ENCODE measurements around the gene RPUSD3.

Gene RPUSD3

DNA sequence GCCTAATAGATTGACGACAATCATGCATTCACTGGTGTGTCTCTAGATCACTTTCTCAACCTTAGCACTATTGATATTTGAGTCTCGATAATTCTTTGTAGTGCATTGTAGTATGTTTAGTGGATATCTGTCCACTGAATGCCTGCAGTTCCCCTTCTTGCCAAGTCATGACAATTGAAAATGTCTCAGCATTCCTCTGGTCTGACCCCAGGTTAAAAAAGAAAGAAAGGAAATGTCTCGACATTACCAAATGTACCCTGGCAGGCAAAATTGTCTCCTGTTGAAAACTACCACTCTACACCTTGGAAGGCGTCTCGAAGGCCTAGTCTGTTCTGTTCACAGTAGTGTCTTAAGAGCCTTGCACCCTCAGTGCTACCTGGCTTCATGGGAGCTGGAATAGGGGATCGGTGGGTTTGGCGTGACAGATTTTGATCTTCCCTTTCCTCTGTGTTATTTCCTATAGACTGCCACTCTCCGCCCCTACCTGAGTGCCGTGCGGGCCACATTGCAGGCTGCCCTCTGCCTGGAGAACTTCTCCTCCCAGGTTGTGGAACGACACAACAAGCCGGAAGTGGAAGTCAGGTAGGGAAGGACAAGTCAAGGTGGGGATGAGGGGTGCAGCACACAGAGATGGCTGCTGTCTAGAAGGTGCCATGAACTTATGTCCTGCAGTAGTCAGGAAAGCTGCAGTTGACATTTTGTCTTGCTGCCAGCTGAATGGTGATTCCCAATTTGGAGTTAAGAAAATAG, 46.4 kb downstream of the RPUSD3 start:
- no peak for DNase-seq

DNA sequence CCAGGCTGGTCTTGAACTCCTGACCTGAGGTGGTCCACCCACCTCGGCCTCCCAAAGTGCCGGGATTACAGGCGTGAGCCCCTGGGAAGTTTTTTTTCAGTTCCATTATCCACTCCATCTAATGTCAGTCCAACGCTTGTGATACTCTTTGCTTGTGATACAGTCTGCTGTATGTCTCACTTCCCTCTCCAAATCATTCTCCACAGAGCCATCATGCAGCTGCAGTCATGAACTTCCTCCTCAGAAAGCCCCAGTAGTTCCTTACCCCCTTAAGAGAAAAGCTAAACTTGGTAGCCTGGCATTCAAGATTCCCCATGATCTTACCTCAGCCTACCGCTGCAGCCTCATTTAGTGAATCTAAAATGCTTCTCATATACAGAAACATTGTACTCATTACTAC, 48.6 kb downstream of the RPUSD3 start:
- no peak for DNase-seq

DNA sequence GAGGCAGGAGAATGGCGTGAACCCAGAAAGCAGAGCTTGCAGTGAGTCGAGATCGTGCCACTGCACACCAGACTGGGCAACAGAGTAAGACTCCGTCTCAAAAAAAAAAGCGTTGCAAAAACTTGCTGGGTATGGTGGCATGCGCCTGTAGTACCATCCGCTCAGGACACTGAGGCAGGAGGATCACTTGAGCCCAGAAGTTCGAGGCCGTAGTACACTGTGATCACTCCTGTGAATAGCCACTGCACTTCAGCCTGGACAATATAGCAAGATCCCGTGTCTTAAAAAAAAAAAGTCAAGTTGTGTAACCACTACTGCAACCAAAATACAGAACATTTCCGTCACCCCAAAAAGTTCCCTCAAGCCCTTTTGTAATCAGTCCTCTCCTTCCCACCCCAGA, 49.4 kb downstream of the RPUSD3 start:
- DNase-seq, result no peak

DNA sequence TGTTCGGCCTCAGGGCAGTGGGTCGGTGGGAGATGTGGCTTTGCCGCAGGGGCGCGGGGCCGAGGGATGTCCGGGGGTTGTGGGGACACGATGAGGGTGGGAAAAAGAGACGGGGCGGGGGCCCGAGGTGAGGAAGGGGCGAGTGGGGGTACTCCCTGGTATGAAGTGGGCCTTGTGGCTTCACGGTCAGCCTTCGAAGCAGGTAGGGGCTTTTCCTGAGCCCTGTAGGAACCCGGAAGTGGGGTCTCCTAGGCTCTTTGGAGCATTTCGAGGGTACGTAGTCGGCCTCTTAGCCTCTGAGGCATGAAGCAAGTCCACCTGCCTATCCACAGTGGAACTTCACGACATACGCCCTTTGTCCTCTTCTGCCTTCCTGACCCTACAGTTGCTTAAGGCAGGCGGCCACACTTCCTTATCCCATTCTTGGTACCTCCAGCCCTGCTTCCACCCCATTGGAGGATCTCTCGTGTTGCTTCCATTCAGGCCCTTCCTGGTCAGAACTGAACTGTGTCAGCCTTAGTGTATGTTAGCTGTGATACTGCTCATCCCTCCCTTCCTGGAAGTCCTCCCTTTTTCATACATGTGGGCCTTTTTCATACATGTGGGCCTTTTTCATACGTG, 50.5 kb downstream of the RPUSD3 start:
- DNase-seq, result no peak

DNA sequence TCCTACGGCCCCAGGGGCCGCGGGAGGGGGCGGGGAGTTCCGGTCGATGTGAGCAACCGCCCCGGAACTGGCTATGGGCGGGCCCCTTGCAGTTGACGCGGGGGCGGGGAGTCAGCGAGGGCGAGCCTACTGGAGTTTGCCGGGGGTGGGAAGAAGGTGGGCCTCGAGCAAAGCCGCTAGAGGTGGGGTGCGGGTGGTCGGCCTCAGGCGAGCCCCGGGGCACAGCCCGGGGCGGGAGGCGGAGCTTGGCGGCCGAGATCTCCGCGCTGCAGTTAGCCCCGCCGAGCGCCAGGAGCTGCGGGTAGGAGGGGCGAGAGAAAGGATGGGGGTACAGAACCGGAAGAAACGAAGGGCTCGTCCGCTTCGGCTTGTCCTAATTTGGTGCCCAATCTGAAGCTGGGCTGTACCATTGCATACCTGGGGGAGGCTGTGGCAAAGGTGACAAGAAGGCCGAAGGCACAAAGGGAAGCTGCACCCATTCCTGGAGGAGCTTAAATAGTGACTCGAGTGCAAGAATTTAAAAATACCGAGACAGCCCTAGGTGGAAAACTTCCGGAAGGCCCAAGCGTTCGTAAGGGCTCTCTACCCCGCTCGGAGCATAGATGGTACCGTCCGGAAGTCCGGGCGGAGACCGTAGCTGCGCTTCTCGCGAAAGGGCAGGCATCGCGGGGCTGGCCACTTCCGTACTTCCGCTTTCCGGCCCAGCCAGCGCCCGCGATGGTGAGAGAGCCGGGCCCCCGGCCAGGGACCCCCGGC, 51.2 kb downstream of the RPUSD3 start, which contains the start of the genes ARPC4 and TADA3:
ARPC4 (plus strand) TSS at position 678 of the 756 bp plus-strand sequence; CDS start at position 718, 40 bp downstream.
TADA3 (minus strand) TSS at position 69 of the 756 bp plus-strand sequence. CDS start 1,007 bp downstream, outside the sequence.
- peak; percentile 94 for DNase-seq

DNA sequence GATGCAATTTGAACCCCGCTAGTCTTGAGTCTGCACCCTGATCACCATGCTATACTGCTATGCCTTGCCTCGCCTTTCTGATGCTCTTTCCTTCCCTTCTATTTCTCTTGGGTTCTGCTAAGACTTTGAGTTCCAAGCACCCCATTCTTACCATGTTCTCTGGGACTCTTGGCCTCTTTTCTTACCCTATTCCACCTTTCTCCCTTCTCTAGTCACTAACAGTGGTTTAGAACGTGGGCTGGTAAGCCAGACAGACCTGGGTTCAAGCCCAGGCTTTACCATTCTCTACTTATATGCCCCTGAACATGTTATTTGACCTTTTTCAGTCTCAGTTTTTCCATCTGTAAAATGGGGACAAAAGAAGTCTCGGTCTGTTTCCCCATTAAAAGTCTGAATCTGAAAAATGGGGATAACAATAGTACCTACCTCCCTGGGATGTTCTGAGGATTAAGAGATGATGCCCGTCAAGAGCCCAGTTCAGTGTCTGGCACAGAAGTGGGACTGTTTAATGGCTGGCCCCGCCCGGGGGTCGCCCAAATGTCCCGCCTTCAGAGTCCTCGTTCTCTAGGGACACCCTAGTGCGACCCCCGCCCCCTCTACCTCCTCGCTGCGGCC, 51.9 kb downstream of the RPUSD3 start:
- no peak for DNase-seq

DNA sequence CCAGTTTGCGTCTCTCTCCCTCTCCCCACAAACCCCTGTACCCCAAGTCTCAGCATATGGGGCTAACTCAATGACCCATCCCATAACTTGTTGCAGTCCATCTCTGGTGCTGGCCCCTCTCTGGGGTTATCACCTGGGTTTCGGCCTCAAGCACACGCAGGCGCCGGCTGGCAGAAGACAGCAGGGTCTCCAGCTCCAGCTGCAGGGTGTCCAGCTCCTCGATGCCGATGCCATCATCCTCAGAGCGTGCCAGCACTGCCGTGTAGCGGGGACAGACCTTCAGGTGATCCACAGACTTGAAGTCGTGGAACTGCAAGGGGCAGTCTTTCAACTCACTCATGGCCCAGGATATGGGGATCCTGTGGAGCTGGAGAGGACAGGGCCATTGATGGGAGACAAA, 52.7 kb downstream of the RPUSD3 start:
- DNase-seq, result no peak
